Renal pelvis (tissue), 4 donors: ENCODE data around the gene PLCD4. TPM values are rescaled to one million over a fixed set of nuclear protein-coding genes. Genes with fewer than 3 reads are reported as not detected.
A peak's percentile ranks its signal among the peaks of the same experiment; 100 is the strongest.

ENCODE experiments used
- DNase-seq: peaks from one replicate; pipeline ENCODE4 v3.0.0-alpha.2; 2013
- polyA plus RNA-seq, 3 donors: library from polyadenylated mRNA; unstranded; fragments of 120-200 nt; gene quantifications; one replicate each; pipeline ENCODE4 v1.2.1, GENCODE V29; 2013; ENCODE audit not compliant: insufficient read length in 3 of 3

The PLCD4 gene
- polyA plus RNA-seq, 3 donors = 8.2 to 10.1 (median 9.6) TPM

GRCh38 chr2:218662827-218663226, 55.1 kb downstream of the PLCD4 start:
- DNase-seq = no peak

GRCh38 chr2:218663901-218664300, 56.2 kb downstream of the PLCD4 start:
- no peak for DNase-seq

GRCh38 chr2:218664653-218665052, 57.0 kb downstream of the PLCD4 start:
- DNase-seq = no peak

GRCh38 chr2:218671097-218671653, 63.5 kb downstream of the PLCD4 start:
- peak; percentile 4 for DNase-seq

GRCh38 chr2:218671654-218672566, 64.2 kb downstream of the PLCD4 start, which contains the start of the genes RNF25 and STK36:
Gene RNF25 (minus strand): TSS chr2:218672002. CDS start chr2:218671970, 32 bp downstream.
Gene STK36 (plus strand): TSS chr2:218672086. CDS start chr2:218672830, 744 bp downstream.
- peak; percentile 92 for DNase-seq

- no peak for DNase-seq
These were observed 71.4 kb downstream of the PLCD4 start for GRCh38 chr2:218679119-218679518.

- DNase-seq = no peak
These were observed 72.4 kb downstream of the PLCD4 start for GRCh38 chr2:218680061-218680460.

Other genes starting within 250 kb of the PLCD4 start
- gene SLC11A1, start 225.6 kb upstream of the PLCD4 start, polyA plus RNA-seq = 1 to 10 TPM in 1 of 3 donors, under 1 TPM in 2; 0.87 to 1.6 (median 0.99) TPM
- gene CTDSP1, start 208.0 kb upstream of the PLCD4 start, polyA plus RNA-seq = 100 to 1,000 TPM; 155 to 174 (median 165) TPM
- 10 to 100 TPM; 22.8 to 40.0 (median 32.8) TPM for gene VIL1, start 188.8 kb upstream of the PLCD4 start, polyA plus RNA-seq
- 10 to 100 TPM; 16.1 to 22.6 (median 16.4) TPM for gene USP37, start 39.5 kb upstream of the PLCD4 start, polyA plus RNA-seq
- 10 to 100 TPM; 47.2 to 57.9 (median 57.1) TPM for gene CNOT9, start 39.1 kb upstream of the PLCD4 start, polyA plus RNA-seq
- 10 to 100 TPM; 18.9 to 25.3 (median 20.8) TPM for gene ZNF142, start 51.7 kb downstream of the PLCD4 start, polyA plus RNA-seq
- 10 to 100 TPM; 53.9 to 61.2 (median 56.5) TPM for gene BCS1L, start 51.8 kb downstream of the PLCD4 start, polyA plus RNA-seq
- gene RNF25, start 64.1 kb downstream of the PLCD4 start, polyA plus RNA-seq = 10 to 100 TPM; 43.4 to 45.9 (median 45.3) TPM
- gene STK36, start 64.2 kb downstream of the PLCD4 start, polyA plus RNA-seq = 100 to 1,000 TPM in 2 of 3 donors, 10 to 100 TPM in 1; 65.8 to 113 (median 107) TPM
- 10 to 100 TPM; 30.6 to 44.1 (median 40.2) TPM for gene TTLL4, start 102.9 kb downstream of the PLCD4 start, polyA plus RNA-seq
- 10 to 100 TPM; 48.3 to 63.2 (median 59.1) TPM for gene CYP27A1, start 174.2 kb downstream of the PLCD4 start, polyA plus RNA-seq
- gene PRKAG3, start 223.9 kb downstream of the PLCD4 start, polyA plus RNA-seq = under 1 TPM; 0.06 to 0.21 (median 0.12) TPM